Measurements from ENCODE around the gene TSSK2.

The TSSK2 gene

DNA sequence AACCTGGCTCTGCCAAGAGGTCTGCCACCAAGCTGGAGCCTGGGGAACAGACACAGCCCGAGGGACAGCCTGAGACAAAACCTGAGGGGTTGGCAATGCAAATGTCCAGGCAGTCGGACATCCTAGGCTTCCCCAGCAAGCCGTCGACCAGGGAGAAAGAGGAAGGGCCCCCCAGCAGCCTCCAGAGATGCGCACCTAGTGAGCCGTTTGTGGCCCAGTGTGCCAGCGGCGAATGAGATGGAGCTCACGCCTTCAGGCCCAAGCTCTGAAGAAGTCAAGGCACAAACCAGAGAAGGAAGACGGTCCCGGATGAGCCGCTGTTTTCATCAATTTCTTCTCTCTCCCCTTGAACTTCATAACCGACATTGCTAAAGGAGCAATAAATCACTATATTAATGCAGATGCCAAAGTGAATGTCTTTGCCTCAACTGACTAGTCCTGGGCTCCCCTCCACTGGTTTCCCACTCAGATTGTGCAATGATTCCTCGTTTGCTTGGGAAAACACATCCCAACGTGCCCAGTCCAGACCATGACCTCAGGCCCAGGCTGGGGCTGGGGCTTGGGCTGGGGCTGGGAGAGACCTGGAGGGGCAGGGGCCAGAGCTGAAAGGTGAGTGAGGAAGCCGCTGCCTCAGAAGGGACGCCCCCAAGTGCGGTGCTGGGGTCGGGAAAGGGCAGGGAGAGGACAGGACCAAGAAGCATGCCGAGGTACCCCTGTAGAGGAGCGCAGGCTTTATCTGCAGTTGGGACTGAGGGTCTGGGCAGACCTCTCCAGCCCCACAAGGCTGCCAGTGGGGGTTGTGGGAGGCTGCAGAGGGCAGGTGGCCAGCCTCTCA is 5.4 kb upstream of the TSSK2 start:
- DNase-seq = no peak

DNA sequence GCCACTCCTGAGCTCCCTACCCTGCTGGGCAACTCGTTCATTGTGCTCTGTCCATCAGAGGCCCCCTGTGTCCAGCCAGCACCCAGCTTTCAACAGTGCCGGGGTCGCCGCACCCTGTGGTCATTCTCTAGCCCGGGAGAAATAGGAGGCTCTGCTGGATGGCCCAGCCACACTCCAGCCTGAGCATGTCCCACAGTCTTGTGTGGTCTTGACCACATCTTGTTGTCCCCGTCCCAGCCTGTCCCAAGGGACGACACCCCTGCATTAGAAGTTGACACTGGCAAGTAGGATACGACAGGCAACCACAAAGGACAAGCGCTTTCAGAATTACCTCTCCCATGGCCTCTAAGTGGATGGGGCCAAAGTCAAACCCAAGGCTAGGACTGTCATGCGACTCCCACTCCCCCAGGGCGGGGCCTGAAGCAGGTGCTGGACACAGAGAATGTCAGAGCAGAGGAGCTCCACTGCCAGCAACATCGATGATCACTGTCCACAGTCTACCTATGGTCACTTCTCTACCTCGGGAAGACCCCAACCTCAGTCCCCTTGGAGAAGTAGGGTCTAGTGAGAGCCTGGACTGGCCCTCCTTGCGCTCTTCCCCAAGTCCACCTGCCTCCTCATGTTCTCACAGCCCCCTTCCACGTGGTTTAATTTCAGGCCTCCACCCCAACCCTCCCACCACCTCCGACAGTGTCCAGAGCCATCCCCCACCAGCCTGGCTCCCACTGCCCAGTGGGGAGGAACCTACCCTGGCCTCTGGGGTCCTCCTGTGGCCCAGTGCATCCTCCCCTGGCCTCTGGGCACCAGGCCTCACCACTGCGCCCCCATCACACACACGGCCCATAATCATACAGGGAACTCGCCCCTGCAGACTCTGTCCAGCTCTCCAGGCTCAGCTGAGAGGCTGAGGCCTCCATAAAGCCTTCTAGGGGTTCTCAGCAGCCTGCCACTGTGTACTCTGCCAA is 4.5 kb upstream of the TSSK2 start:
- DNase-seq = no peak

DNA sequence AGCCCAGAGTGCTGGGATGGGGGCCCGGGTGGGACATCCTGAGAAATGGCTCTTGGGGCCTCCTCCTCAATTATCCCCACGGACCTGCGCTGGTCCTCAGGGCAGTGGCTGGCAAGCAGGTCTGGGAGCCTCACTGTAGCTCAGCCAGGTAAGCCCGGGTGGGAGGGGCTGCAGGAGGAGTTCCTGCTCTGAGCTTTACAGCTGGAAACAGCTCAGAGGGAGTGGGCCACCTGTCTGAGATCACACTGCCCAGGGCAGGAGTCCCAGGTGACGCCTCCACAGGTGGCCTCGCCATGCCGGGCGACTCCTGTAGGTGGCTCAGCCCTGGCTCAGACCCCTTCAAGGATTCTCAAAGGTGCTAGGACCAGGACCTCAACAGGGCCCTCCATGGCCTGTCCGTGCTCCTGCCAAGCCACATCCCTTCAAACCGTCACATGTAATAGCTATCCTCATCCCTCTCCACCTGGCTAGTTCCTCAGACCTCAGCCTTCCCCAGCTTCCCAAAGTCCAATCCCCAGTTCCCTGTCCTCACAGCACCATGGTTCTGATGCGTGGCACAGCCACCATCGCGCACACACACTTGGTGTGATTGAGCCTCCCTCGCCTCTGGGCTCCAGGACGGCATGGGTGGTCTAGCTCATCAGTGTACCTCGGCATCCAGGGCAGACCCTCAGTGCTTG is 3.6 kb upstream of the TSSK2 start:
- DNase-seq = no peak

DNA sequence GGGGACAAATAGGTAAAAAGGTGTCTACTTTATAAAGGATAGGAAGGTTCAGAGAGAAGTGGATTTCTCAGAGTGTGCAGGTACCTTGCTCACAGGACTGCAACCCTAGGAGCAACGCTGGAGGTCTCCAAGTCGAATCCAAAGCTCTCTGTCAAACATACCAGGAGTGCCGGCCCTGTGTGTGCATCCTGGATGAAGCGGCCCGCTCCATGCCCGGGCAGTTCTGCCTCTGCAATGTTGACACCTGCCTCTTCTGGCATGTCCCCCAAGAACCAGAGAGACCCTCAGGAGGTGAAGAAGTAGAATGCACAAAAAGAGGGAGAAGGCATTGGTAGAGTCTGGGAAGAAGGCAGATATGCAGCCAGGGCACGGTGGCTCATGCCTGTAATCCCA is 3.1 kb upstream of the TSSK2 start:
- no peak for DNase-seq

DNA sequence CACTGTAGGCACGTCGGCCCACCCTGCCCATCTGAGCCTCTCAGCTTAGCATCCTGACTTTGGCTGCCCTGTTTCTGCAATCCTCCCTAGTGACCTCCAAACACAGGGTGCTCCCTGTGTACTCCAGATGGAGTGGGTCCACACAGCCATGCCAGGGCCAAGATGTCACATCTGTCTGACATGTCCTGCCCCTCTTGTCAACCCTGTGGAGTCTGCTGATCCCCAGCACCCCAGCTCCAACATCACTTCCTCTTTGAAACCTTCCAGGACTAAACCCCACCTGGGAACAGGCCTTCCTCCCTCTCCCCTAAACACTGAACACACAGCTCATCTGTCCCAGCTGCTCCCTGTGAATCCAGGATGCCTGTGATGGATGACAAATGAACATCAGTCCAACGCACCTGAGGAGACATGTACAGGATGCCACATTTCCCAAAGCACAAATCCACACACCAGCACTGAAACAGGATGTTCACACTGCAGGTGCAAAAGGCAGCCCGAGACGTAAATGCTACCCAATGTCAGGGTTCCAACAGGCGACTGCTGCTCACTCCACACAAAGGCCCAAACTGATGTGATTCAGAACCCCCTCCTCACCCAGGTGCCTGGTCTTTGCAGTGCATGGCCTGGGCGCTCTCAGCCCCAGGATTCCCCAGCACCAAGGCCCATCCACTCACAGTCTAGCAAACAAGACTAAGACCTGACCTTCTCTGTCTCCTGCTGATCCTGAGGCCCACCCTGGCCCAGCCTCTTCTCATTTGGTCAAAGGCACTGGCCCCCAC is 2.0 kb upstream of the TSSK2 start:
- no peak for DNase-seq

DNA sequence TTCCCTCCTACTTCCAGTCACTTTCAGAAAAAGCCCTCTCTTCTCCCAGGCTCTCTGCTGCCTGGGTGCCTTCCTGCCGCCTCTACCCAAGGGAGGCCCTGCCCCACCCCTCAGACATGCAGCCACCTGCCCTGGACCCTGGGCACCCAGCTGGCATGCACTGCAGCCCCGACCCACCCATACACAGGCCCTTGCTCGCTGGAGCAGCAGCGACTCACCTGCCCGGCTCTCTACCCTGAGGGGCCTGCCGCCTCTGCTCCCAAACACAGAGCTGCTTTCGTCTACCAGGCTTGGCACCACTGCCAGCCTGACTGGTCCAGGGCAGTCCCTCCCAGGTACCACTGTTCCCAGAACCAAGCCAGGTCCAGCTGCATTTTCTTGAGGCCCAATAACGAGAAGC is 1.2 kb upstream of the TSSK2 start:
- no peak for DNase-seq

DNA sequence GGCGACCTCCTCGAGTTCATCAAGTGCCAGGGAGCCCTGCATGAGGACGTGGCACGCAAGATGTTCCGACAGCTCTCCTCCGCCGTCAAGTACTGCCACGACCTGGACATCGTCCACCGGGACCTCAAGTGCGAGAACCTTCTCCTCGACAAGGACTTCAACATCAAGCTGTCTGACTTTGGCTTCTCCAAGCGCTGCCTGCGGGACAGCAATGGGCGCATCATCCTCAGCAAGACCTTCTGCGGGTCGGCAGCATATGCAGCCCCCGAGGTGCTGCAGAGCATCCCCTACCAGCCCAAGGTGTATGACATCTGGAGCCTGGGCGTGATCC is 542 bp downstream of the TSSK2 start:
- no peak for DNase-seq

DNA sequence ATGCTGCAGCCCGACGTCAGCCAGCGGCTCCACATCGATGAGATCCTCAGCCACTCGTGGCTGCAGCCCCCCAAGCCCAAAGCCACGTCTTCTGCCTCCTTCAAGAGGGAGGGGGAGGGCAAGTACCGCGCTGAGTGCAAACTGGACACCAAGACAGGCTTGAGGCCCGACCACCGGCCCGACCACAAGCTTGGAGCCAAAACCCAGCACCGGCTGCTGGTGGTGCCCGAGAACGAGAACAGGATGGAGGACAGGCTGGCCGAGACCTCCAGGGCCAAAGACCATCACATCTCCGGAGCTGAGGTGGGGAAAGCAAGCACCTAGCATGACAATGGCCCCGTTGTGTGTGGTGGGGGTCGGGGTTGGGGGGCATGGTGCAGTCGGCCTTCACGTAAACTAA is 1.0 kb downstream of the TSSK2 start:
- DNase-seq = no peak

DNA sequence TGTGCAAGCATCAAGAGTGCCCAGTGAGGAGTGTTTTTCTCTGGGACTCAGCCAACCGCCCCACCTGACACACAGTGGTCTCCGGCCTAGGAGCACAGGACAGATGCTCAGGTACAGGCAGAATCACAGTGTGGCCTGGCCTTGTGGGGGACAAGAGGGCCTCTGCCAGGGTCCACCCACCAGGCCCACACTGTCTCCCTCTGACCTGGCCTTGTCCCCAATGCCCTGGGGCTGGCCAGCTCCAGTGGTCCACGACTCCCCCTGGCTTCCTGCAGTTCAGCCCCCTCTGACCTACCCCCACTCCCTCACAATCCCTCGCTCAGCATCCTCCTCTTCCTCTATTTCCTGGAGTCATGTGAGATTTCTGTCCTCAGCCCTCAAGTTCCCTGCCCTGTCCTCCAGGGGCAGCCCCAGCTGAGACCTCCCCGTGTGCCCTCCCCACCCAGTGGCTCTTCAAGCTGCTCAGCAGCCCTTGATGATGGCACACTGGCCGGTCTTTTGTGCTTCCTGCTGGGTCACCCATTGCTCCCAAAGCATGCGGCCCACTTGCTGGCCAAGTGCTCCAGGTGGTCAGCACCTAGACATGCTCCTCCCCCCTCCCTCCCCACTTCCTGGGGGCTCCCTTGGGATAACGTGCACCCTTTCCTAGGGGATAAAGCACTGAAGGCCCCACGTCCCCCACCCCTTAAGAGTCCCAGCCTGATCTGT is 1.7 kb downstream of the TSSK2 start:
- DNase-seq = no peak

DNA sequence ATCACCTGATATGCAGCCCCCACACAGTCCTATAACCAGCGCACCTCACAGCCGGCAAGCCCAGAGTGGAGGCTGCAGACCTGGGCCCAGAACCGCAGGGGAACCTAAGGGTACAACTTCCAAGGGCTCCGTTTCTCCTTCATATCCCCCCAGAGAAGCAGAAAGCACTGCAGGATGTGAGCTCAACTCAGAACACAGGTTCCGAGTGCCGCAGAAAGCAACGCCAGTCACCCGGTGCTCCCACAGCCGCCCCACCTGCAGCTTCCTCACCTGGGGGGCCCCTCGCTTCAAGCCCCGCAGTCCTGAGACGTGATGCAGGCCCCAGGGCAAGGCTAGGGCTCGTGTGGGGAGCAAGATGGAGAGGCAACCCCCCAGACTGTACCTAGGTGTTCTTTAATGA is 2.5 kb downstream of the TSSK2 start:
- DNase-seq = no peak

DNA sequence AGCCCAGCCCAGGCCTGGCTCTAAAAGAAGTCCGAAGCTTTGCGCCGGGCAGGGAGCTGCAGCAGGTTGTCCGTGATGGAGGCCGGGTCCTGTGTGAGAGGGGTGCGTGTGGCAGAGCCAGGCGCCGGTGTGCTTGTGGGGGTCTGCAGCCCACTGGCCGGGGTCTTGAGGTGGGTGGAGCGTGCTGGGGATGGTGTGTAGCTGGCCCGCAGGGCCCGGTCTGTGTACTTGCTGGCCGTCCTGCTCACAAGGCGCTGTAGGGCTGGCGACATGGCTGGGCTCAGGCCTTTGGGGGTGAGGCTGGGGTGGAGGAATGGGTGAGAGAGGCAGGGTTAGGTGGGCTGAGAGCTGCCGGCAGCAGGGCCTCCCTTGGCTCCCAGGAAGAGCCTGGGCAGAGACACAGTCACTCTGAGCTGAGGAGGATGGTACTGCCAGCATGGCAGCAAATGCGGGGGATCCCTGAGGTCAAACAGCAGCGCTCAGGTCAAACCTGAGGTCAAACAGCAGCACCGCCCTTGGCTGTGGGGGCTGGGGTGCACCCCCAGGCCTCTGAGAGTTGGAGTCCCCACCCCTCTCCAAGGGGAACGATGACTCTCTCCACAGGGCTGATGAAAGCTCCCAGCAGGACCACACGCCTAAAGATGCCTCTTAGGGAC is 3.2 kb downstream of the TSSK2 start:
- no peak for DNase-seq

DNA sequence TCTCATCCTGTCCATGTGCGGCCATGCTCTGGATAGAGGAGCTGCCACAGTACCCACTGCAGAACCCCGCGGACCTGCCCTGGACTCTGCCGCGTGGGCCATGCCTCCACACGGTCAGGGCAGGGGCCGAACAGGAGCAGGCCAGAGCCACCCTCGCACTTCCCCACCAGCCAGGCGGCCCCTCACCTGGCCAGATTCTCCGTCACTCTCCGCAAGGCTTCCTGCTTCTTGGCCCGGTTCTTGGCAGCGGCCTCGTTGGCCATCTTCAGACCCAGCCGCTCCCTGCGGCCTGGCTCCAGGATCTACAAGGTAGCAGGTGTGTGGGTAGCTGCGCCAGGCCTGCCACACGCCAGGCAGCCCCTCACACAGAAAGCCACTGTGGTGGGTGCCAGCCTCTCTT is 3.8 kb downstream of the TSSK2 start:
- DNase-seq = no peak

DNA sequence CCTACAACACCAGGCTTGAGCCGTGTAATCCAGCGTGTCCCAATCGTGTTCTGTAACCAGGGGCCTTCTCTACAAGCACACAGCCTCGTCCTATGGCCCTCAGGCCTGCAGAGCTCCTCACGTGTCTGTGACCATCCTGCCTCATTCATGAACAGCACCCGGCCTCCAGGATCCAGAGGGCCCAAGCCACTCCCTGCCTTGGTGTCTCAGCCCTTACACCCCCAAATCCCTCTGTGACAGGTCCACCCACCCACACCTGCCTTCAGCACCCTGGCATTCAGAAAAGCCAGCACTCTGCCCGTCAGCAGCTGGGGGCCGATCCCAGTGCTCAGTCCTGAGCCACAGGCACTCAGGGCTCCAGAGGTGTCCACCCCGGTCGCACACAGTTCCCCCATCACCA is 5.8 kb downstream of the TSSK2 start:
- DNase-seq = no peak

DNA sequence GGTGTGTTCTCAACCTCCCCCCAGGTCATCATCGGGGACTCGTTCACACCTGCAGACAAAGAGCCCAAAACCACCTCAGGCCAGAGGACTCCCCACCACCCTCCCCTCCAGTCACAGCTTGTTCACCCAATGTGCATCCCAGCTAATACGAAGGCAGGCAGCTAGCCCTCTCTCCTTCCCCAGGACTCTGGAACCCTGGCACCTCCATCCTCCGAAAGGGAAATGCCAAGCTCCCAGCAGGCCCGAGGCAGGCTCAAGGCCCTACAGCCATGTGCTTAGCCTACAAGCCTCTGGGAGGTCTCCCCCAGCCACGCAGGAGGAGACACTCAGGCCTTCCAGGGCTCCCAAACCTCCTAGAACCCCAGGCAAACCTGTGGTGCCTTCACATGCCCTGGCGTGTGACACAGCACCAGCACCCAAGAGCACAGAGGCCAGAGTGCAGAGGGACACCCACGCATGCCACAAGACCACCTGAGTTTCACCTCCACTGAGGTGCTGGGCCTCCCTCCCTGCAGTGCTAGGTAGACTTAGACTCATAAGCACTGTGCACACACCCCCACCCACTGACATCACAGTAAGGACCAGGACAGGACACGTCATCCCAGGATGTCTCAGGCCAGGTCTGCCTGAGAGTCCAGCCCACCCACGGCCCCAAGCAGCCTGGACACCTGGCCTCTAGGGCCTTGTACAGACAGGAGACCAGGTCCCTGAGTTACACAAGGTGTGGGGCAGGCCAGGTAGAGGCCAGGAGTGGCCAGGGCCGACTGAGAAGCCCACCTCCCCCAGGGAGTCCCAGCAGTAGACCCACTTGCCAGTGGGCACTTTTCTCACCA is 6.5 kb downstream of the TSSK2 start:
- no peak for DNase-seq

DNA sequence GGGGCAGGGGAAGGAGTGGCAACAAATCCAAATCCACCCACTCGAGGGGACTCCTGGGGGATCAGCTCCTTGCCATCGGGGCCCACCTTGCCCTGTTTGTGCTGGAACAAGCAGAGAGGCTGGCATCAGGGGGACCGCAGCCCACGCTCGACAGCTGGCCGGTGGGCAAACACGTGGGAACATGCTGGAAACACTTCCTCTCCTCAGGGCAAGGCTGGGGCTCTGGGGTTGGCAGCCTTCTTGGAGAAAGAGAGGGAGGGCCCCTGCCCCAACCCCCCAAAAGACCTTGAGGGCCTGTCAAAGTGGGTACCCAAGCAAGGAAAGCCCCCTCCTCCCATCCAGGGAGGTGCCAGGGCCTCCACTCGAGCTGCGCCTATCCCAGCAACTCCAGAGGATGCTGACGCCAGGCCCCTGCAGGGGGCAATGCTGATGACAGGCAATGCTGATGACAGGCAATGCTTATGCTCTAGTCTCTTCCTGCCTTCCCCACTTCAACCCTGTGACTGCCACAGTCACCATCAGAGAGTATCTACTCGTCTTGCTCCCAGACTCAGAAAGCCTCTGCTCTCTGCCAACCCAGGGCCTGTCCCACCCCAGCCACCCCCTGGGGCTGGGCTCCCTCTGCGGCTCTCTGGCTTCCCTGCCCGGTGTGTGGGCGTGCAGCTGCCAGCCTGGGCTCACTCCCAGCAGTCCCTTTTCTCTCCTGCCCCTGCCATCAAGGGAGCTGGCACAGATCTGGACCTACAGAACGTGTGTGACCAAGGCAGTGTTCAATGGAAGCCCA is 7.3 kb downstream of the TSSK2 start:
- no peak for DNase-seq

DNA sequence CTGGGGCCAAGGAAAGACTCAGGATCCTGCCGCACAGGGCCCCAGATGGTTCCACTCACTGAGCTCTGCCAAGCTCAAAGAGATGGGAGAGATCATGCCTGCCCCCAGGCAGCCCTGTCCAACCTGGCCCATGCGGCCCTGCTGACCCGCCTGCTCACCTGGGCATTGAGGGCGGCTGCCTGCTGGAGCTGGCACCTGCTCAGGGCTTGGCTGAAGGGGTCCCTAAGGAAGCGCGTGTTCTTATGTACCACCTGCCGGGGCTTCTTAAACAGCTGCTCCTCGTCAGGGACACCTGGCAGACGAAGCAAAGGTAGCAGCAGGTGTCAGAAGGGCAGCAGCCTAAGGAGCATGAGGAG is 7.9 kb downstream of the TSSK2 start:
- no peak for DNase-seq

DNA sequence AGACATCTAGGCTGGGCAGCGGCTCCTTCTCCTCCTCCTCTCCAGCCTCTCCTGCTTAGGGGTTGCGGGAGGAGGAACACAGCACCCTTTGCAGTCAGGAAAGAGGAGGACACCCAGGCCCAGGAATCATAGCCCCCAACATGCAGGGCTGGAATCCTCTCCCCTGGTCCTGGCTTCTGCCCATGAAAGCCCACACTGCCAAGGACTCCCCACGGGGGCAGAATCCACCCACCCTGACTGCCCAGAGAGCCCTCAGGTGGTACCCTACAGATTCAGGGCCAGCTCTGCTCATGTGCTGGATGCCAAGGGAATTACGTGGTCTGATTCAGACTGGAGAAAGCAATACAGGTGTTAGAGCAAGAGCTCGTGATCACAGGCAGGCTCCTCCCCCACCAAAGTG is 8.9 kb downstream of the TSSK2 start:
- no peak for DNase-seq

DNA sequence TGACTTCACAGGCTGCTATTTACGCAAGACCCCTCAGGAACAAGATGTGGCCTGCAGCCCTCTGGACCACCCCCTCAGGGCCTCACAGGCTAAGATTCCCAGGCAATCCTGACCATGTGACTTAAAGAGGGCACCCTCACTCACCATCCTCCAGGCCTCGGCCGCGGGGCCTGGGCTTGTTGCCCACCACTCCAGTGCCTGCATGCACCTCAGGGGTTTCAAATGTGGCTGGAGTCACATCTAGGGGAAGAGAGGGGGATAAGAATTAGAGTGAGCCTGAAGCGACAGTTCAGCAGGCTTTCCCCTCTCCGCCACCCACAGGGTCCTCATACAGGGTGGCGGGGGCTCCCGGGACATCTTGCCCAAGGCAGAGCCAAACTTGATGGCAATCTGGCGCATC is 11.3 kb downstream of the TSSK2 start:
- no peak for DNase-seq

DNA sequence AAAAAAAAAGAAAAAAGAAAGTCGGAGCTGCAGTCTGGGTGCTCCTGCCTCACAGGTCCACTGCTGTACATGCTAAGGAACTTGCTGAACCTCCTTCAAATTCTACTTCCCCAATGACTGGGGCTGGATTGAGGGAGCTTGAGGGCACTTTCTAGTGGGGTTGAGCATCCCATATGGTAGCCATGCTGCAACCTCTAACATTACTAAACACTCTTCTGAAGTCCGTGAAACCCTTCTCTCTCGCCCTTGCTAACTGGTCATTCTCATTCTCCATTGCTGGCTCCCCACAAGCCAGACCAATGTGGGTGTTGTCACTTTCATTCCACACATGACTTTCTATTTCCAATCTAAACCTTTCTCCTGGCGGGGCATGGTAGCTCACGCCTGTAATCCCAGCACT is 12.1 kb downstream of the TSSK2 start:
- DNase-seq = no peak

DNA sequence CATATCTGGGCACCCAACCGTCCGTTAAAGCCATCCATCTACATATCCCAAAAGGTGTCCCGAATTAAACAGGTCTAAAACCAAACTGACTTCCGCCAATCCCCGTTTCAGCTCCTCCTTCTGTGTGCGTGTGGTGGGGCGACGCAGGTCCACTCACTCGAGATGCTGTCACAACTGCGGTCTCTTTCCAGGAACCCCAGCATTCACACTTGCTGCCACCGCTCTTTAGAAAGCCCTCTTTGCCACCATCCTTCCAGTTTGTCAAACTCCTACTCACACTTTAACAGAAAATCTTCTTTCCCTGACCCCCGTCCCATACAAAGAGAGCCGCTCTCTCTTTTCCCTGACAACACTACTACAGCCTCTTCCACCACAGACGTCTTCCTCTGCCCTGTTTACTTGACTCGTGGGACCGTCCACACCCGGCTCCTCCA is 12.9 kb downstream of the TSSK2 start:
- no peak for DNase-seq
